HL-60 (cell line): ENCODE data around the gene TTC28.

Source experiments
- DNase-seq, 2 experiments: peaks; one replicate each; pipeline ENCODE4 v3.0.0-alpha.2; 2010 to 2020; ENCODE audit warnings: low read depth in 1 of 2, low spot score in 1 of 2
- H3K27ac ChIP-seq: fragments of 250-450 bp; sonication (Bioruptor Pico); replicated peaks from 2 replicates; pipeline ENCODE4 v1.5.1; 2020; ENCODE audit warnings: mild to moderate bottlenecking, moderate library complexity
- H3K27me3 ChIP-seq: fragments of 250-450 bp; sonication (Bioruptor Pico); 2 replicates; pipeline ENCODE4 v1.5.1; 2021; ENCODE audit warnings: mild to moderate bottlenecking, moderate library complexity; ENCODE audit not compliant: insufficient read depth, poor library complexity, severe bottlenecking
- H3K4me3 ChIP-seq: replicated peaks from 2 replicates; pipeline ENCODE4 v1.5.1; 2011; ENCODE audit warnings: mild to moderate bottlenecking, control low read depth, low read length; ENCODE audit not compliant: insufficient read depth
- GABPA ChIP-seq: IDR thresholded peaks from 2 replicates; pipeline ENCODE4 v1.6.1; 2012; ENCODE audit warnings: low read depth
- POLR2AphosphoS5 ChIP-seq: IDR thresholded peaks from 2 replicates; pipeline ENCODE4 v1.6.1; 2012; ENCODE audit warnings: low read depth
- SPI1 ChIP-seq: IDR thresholded peaks from 2 replicates; pipeline ENCODE4 v1.6.1; 2012; ENCODE audit warnings: low read depth, mild to moderate bottlenecking, borderline replicate concordance
- TF ChIP-seq, protein P1 (sequence below): IDR thresholded peaks from one replicate; pipeline ENCODE4 v1.5.1; 2011; ENCODE audit warnings: low read length, control low read depth, inconsistent platforms; ENCODE audit not compliant: insufficient read depth
- TF ChIP-seq, protein P2 (sequence below): IDR thresholded peaks from 2 replicates; pipeline ENCODE4 v1.6.1; 2012; ENCODE audit warnings: low read depth; ENCODE audit not compliant: insufficient replicate concordance

The TTC28 gene

DNA sequence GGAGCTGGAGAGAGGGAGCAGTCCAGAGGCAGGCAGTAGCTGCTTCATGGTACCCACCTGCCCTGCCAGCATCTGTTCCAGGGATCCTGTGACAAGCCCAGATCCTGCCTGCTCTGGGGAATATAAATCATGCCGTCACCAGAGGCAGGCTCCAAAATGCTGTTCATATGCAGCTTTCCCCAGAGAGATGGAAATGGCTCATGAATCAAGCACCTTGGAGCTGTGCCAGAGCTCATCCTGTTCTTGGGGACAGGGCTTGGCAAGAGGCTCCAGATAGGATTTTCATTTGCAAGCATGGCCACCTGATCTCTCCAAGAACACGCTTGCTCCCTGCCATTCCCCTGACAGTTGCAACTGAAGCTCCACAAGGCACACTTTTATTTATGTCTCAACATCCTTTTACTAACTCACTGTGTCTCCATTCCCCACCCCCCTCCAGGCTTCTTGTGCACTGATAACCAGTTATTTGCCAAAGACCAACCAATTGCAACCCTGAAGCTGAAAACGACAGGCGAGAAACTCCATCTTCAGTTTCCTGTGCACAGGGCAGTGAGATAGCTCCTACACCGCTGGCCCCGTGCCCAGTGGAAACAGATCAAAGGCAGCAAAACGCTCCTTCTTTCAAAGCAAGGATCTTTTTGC lies 644.8 kb downstream of the TTC28 start:
- Histone ChIP-seq H3K27ac (no peak overlapping the region), H3K27me3 (no peaks in the 10 kb centered on the region), H3K4me3 (no peak overlapping the region)
- DNase-seq = no peak
- TF ChIP-seq POLR2AphosphoS5 (no peak), SPI1 (no peak), GABPA (no peak)
- TF ChIP-seq, protein P1, sequence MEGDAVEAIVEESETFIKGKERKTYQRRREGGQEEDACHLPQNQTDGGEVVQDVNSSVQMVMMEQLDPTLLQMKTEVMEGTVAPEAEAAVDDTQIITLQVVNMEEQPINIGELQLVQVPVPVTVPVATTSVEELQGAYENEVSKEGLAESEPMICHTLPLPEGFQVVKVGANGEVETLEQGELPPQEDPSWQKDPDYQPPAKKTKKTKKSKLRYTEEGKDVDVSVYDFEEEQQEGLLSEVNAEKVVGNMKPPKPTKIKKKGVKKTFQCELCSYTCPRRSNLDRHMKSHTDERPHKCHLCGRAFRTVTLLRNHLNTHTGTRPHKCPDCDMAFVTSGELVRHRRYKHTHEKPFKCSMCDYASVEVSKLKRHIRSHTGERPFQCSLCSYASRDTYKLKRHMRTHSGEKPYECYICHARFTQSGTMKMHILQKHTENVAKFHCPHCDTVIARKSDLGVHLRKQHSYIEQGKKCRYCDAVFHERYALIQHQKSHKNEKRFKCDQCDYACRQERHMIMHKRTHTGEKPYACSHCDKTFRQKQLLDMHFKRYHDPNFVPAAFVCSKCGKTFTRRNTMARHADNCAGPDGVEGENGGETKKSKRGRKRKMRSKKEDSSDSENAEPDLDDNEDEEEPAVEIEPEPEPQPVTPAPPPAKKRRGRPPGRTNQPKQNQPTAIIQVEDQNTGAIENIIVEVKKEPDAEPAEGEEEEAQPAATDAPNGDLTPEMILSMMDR = no peak

DNA sequence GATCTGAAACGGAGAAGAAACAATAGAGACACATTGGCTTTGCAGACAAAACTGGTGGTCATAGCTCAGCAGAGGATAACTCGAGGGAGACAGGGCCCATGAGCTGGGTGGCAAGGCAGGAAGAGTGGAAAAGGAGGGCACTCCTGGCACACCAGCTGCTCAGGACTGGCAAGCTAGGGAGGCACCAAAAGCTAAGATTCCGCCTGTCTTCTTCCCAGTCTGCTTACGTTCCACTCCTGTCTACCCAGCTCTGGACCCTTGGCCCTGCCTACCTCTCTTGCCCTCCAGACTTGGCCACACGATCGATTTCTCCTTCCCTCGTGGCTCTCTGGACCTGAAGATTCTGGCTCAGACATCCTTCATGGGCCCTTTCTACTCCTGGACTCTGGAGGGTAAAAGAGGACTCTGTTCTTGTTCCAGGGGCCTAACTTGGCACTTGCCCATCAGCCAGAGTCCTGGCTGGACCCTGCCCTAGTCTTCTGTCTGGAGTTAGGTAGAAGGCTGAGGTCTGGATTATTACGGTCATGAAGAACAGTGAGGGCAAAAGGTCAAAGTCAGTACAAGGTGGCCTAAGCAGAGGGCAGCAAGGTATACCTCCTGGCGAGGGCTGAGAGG lies 645.4 kb downstream of the TTC28 start:
- Histone ChIP-seq H3K4me3 (no peak overlapping the region), H3K27me3 (no peaks in the 10 kb centered on the region), H3K27ac (no peak overlapping the region)
- DNase-seq = no peak
- TF ChIP-seq, protein P2, sequence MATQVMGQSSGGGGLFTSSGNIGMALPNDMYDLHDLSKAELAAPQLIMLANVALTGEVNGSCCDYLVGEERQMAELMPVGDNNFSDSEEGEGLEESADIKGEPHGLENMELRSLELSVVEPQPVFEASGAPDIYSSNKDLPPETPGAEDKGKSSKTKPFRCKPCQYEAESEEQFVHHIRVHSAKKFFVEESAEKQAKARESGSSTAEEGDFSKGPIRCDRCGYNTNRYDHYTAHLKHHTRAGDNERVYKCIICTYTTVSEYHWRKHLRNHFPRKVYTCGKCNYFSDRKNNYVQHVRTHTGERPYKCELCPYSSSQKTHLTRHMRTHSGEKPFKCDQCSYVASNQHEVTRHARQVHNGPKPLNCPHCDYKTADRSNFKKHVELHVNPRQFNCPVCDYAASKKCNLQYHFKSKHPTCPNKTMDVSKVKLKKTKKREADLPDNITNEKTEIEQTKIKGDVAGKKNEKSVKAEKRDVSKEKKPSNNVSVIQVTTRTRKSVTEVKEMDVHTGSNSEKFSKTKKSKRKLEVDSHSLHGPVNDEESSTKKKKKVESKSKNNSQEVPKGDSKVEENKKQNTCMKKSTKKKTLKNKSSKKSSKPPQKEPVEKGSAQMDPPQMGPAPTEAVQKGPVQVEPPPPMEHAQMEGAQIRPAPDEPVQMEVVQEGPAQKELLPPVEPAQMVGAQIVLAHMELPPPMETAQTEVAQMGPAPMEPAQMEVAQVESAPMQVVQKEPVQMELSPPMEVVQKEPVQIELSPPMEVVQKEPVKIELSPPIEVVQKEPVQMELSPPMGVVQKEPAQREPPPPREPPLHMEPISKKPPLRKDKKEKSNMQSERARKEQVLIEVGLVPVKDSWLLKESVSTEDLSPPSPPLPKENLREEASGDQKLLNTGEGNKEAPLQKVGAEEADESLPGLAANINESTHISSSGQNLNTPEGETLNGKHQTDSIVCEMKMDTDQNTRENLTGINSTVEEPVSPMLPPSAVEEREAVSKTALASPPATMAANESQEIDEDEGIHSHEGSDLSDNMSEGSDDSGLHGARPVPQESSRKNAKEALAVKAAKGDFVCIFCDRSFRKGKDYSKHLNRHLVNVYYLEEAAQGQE = no peak
- TF ChIP-seq POLR2AphosphoS5 (no peak), GABPA (no peak), SPI1 (no peak)
- TF ChIP-seq, protein P1 = no peak

DNA sequence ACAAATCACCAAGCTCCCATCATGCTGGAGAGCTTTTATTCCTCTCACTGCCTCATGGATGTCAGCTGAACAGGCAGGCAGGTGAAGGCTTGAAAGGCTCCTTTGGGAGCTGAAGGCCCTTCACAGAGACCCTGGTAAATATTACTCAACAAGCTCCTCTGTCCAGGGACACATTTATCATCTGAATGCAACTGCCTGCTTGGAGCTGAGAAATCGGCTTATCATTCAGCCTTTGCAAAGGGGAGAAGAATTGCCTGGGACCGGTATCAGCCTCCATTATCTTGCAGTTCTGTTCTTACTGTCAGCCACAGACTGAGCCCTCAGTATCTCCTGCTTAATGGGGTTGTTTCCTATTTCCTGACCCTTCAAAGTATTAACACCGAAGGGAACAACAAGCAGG lies 646.8 kb downstream of the TTC28 start:
- Histone ChIP-seq H3K4me3 (no peak overlapping the region), H3K27ac (no peak overlapping the region), H3K27me3 (no peaks in the 10 kb centered on the region)
- no peak for TF ChIP-seq SPI1
- TF ChIP-seq, protein P1 = no peak
- TF ChIP-seq POLR2AphosphoS5 = no peak
- no peak for TF ChIP-seq GABPA
- TF ChIP-seq, protein P2 = no peak
- no peak for DNase-seq
